B cell (primary cell): ENCODE measurements around the gene MPZL1. TPM values are rescaled to one million over a fixed set of nuclear protein-coding genes. Genes with fewer than 3 reads are reported as not detected.

ENCODE experiments used
- ATAC-seq: fragments of 200-7000 bp; cut with Tn5 transposase; one replicate; pipeline ENCODE4 v1.10.0; 2021; ENCODE audit warnings: low read depth, mild to moderate bottlenecking, moderate number of reproducible peaks, moderate library complexity
- CTCF ChIA-PET: fragments of 350-600 bp; sonication (Branson Sonifier 250); formaldehyde crosslinking; loops from one replicate; lab custom pipeline; 2021; ENCODE audit warnings: antibody characterized with exemption, inconsistent platforms; lab: Charles Lee
- POLR2A ChIA-PET: fragments of 350-600 bp; sonication (Branson Sonifier 250); formaldehyde crosslinking; loops from one replicate; lab custom pipeline; 2021; ENCODE audit warnings: antibody characterized with exemption; lab: Charles Lee
- DNase-seq: peaks from one replicate; pipeline ENCODE4 v3.0.0; 2013
- H2AFZ ChIP-seq: 2 replicates; pipeline ENCODE4 v1.6.1; 2012; ENCODE audit warnings: mild to moderate bottlenecking, low read depth, low read length; ENCODE audit not compliant: insufficient read depth, poor library complexity, severe bottlenecking
- H3K27ac ChIP-seq, 2 donors: 1 replicate in 1 of 2; 2 replicates in 1 of 2; pipeline ENCODE4 v1.5.1; 2012 to 2013; ENCODE audit warnings: low read length in 2 of 2, mild to moderate bottlenecking in 2 of 2, moderate library complexity in 1 of 2
- H3K27me3 ChIP-seq, 4 experiments: fragments of 200-600 bp in 1 of 4; sonication (generic) in 1 of 4; replicated peaks in 1 of 4; 1 replicate in 2 of 4; 2 replicates in 2 of 4; pipeline versions ENCODE4 v1.6.1 to v1.7.0; 2013 to 2016; ENCODE audit warnings: low read length in 3 of 4, mild to moderate bottlenecking in 2 of 4, mixed read lengths in 1 of 4, moderate library complexity in 1 of 4; ENCODE audit not compliant: insufficient read depth in 4 of 4, control insufficient read depth in 3 of 4; ENCODE audit errors: control extremely low read depth in 1 of 4
- H3K36me3 ChIP-seq, 2 experiments: replicated peaks in 1 of 2; 1 replicate in 1 of 2; 2 replicates in 1 of 2; pipeline versions ENCODE4 v1.6.1 to v1.7.1; 2013; ENCODE audit warnings: low read length in 1 of 2; ENCODE audit not compliant: insufficient read depth in 2 of 2, control insufficient read depth in 1 of 2; ENCODE audit errors: control extremely low read depth in 1 of 2, extremely low read depth in 1 of 2
- H3K4me1 ChIP-seq, 2 donors: fragments of 200-600 bp in 1 of 2; sonication (generic) in 1 of 2; 1 replicate in 1 of 2; 2 replicates in 1 of 2; pipeline versions ENCODE4 v1.5.1 to v1.6.1; 2013 to 2017; ENCODE audit warnings: low read length in 2 of 2; ENCODE audit not compliant: control insufficient read depth in 2 of 2, insufficient read depth in 2 of 2
- H3K4me2 ChIP-seq: replicated peaks from 2 replicates; pipeline ENCODE3; 2012; ENCODE audit warnings: mild to moderate bottlenecking, low read depth, low read length; ENCODE audit not compliant: poor library complexity, severe bottlenecking
- H3K4me3 ChIP-seq, 5 experiments: fragments of 200-600 bp in 1 of 5; sonication (generic) in 1 of 5; 1 replicate in 3 of 5; 2 replicates in 2 of 5; pipeline versions ENCODE4 v1.5.1 to v1.7.0; 2011 to 2016; ENCODE audit warnings: low read length in 4 of 5, mild to moderate bottlenecking in 4 of 5, low read depth in 2 of 5, control low read depth in 1 of 5, moderate library complexity in 1 of 5; ENCODE audit not compliant: insufficient read depth in 1 of 5; ENCODE audit errors: control extremely low read depth in 1 of 5, extremely low read depth in 1 of 5
- H3K79me2 ChIP-seq: fragments of 200-600 bp; sonication (generic); one replicate; pipeline ENCODE4 v1.6.0; 2016; ENCODE audit warnings: low read length; ENCODE audit not compliant: control insufficient read depth, insufficient read depth
- H3K9ac ChIP-seq: fragments of 200-600 bp; sonication (generic); 2 replicates; pipeline ENCODE4 v1.6.1; 2017; ENCODE audit warnings: mild to moderate bottlenecking, low read length, moderate library complexity
- H3K9me3 ChIP-seq, 3 donors: one replicate each; pipeline versions ENCODE4 v1.6.1 to v1.7.1; 2013; ENCODE audit warnings: low read length in 2 of 3; ENCODE audit not compliant: control insufficient read depth in 2 of 3, insufficient read depth in 1 of 3; ENCODE audit errors: control extremely low read depth in 1 of 3
- H4K20me1 ChIP-seq: 2 replicates; pipeline ENCODE4 v1.6.0; 2012; ENCODE audit warnings: mild to moderate bottlenecking, low read length; ENCODE audit not compliant: insufficient read depth, control insufficient read depth, poor library complexity, severe bottlenecking
- H3K27ac Mint-ChIP-seq: one replicate; pipeline ENCODE4 v1.8.0; 2021; ENCODE audit warnings: mixed read lengths
- H3K27me3 Mint-ChIP-seq: one replicate; pipeline ENCODE4 v1.8.0; 2021; ENCODE audit warnings: mixed read lengths
- H3K4me1 Mint-ChIP-seq: one replicate; pipeline ENCODE4 v1.8.0; 2021; ENCODE audit warnings: mixed read lengths
- H3K4me3 Mint-ChIP-seq: one replicate; pipeline ENCODE4 v1.8.0; 2021; ENCODE audit warnings: mixed read lengths
- H3K9me3 Mint-ChIP-seq: one replicate; pipeline ENCODE4 v1.8.0; 2022; ENCODE audit warnings: mixed read lengths; ENCODE audit not compliant: insufficient read depth
- CTCF ChIP-seq: fragments of 200-600 bp; IDR thresholded peaks from one replicate; pipeline ENCODE4 v1.8.0; 2022; ENCODE audit warnings: antibody characterized with exemption, mild to moderate bottlenecking
- EZH2 ChIP-seq: IDR thresholded peaks from 2 replicates; pipeline ENCODE4 v1.6.1; 2012; ENCODE audit warnings: borderline replicate concordance, low read depth, mild to moderate bottlenecking, moderate library complexity, low read length; ENCODE audit not compliant: insufficient read depth, poor library complexity, severe bottlenecking
- WGBS: methylation state at CpG from one replicate; pipeline ENCODE4 v1.1.5; 2013; ENCODE audit warnings: missing lambda C conversion rate; ENCODE audit not compliant: insufficient coverage; 5-methylcytosine and 5-hydroxymethylcytosine counted together
- intact Hi-C: fragments of 100-400 bp; cut with micrococcal nuclease; formaldehyde crosslinking; loops from one replicate; pipeline ENCODE4 v1.10.0; 2022
- polyA plus RNA-seq: library from polyadenylated mRNA; depleted of rRNA; stranded (reverse); fragments of >200 nt; gene quantifications from 2 replicates; pipeline ENCODE4 v1.2.3, GENCODE V29; 2012
- total RNA-seq, 2 donors: library from RNA; stranded (reverse); fragments of 120-200 nt in 1 of 2; gene quantifications; 1 replicate in 1 of 2; 2 replicates in 1 of 2; pipeline versions ENCODE4 v1.2.3 to v1.2.4, GENCODE V29; 2013 to 2022

MPZL1 gene
- total and polyA plus RNA-seq, 2 donors (not counting 1 experiment from before 2014, with no cell fraction given) = 15.4 to 27.7 TPM

GRCh38 chr1:167694691-167695090, 27.1 kb upstream of the MPZL1 start:
- ChIA-PET POLR2A (interaction anchor here (0.6 to 0.7 kb wide), 2 partner anchors 27 to 40 kb away, joined by 3 to 4 read pairs; no protein-coding TSS in a partner anchor), CTCF (interaction anchor here (1.8 to 3.7 kb wide), 3 partner anchors 13 to 94 kb away, joined by 5 to 20 read pairs (median 10); no protein-coding TSS in a partner anchor)
- Histone ChIP-seq H3K4me3 (no peak overlapping the region), H3K27me3 (no peaks in the 10 kb centered on the region), H3K36me3 (peaks cover 10 to 96% of the 10 kb centered on the region in 2 experiments), H3K79me2 (peaks cover 64% of the 10 kb centered on the region), H2AFZ (no peak overlapping the region), H3K27ac (peak overlapping the region in 1 of 2 donors; percentile 23), H3K9me3 (no peaks in the 10 kb centered on the region), H3K9ac (no peak overlapping the region), H3K4me1 (no peaks in the 10 kb centered on the region), H4K20me1 (peaks cover 94% of the 10 kb centered on the region), H3K4me2 (no peak overlapping the region)
- peak overlapping the region; percentile 12 for H3K27ac Mint-ChIP-seq
- intact Hi-C loops = no loop called here
- peaks cover 14% of the 10 kb centered on the region for H3K4me1 Mint-ChIP-seq
- TF ChIP-seq CTCF (no peak), EZH2 (no peak)
- no peaks in the 10 kb centered on the region for H3K9me3 Mint-ChIP-seq
- no peak overlapping the region for H3K4me3 Mint-ChIP-seq
- 95% methylated on average over 2 of the region's 2 CpGs for WGBS
- no peaks in the 10 kb centered on the region for H3K27me3 Mint-ChIP-seq
- DNase-seq = no peak
- ATAC-seq = no peak

GRCh38 chr1:167695147-167695546, 26.6 kb upstream of the MPZL1 start:
- H3K79me2 ChIP-seq = peaks cover 64% of the 10 kb centered on the region
- H3K36me3 ChIP-seq = peaks cover 11 to 96% of the 10 kb centered on the region in 2 experiments
- DNase-seq (no peak), ATAC-seq (no peak)
- ChIA-PET CTCF (interaction anchor here (0.9 to 3.7 kb wide), 3 partner anchors 20 to 106 kb away, joined by 3 to 20 read pairs (median 10); no protein-coding TSS in a partner anchor), POLR2A (interaction anchor here (0.7 kb wide), 2 partner anchors 40 to 67 kb away, joined by 4 to 6 read pairs; no protein-coding TSS in a partner anchor)
- Mint-ChIP-seq H3K27me3 (no peaks in the 10 kb centered on the region), H3K9me3 (no peaks in the 10 kb centered on the region), H3K27ac (peak overlapping the region; percentile 12), H3K4me3 (no peak overlapping the region), H3K4me1 (peaks cover 16% of the 10 kb centered on the region)
- H3K9me3 ChIP-seq = no peaks in the 10 kb centered on the region
- no peak overlapping the region for H3K4me3 ChIP-seq
- H3K9ac ChIP-seq = no peak overlapping the region
- no peak overlapping the region for H3K4me2 ChIP-seq
- 97% methylated on average over 2 of the region's 2 CpGs for WGBS
- intact Hi-C loops = no loop called here
- H2AFZ ChIP-seq = no peak overlapping the region
- no peaks in the 10 kb centered on the region for H3K27me3 ChIP-seq
- H3K4me1 ChIP-seq = no peaks in the 10 kb centered on the region
- TF ChIP-seq CTCF = no peak
- TF ChIP-seq EZH2 = no peak
- H3K27ac ChIP-seq = peak overlapping the region in 1 of 2 donors; percentile 23
- peaks cover 94% of the 10 kb centered on the region for H4K20me1 ChIP-seq
